Cardiac septum (tissue), 1 donor: ENCODE data around the gene RASSF8. TPM values are rescaled to one million over a fixed set of nuclear protein-coding genes. Genes with fewer than 3 reads are reported as not detected.

Experiments used
- DNase-seq: peaks from one replicate; pipeline ENCODE4 v3.0.0-alpha.2; 2020; ENCODE audit warnings: low spot score
- intact Hi-C: fragments of 100-400 bp; cut with DNase I; formaldehyde crosslinking; loops from one replicate; pipeline ENCODE4 v1.14.0; 2022
- total RNA-seq: library from RNA; stranded (reverse); fragmentation: NEBNext Ultra II Directional; extraction: Animal tissue kit (Norgen Biotek cat#: 25700); gene quantifications from one replicate; pipeline ENCODE4 v1.2.1, GENCODE V29; 2021
- donor health status: DM: no; HTN: no; CAD: no.

Gene RASSF8
- total RNA-seq, 1 donor from 2014 or later = 37.8 TPM

GRCh38 chr12:26128168-26128567, 169.7 kb downstream of the RASSF8 start:
- DNase-seq = no peak
- intact Hi-C loops = loop anchor here (5.0 to 10.0 kb wide), 2 partner anchors 109 to 487 kb away; no protein-coding TSS in a partner anchor

Other genes starting within 250 kb of the RASSF8 start
- 33.3 TPM for gene BHLHE41, start 166.4 kb downstream of the RASSF8 start, total RNA-seq
- gene SSPN, start 236.9 kb downstream of the RASSF8 start, total RNA-seq = 118 TPM